IPS-18c (cell line): ENCODE results near the gene B3GALNT2.
A peak's percentile ranks its signal among the peaks of the same experiment; 100 is the strongest.
"Not testable (repeated sequence)": the region's sequence is repeated elsewhere in the genome, so short reads cannot be mapped to it uniquely, and the experiment has no call there.

Experiments
- H3K4me3 ChIP-seq: 2 replicates; pipeline ENCODE4 v1.7.0; 2013; ENCODE audit warnings: low read depth, mild to moderate bottlenecking, low read length, moderate library complexity; ENCODE audit not compliant: insufficient read depth
- H3K9me3 ChIP-seq: one replicate; pipeline ENCODE4 v1.6.1; 2013; ENCODE audit warnings: mild to moderate bottlenecking, low read length, moderate library complexity; ENCODE audit not compliant: control insufficient read depth, insufficient read depth

Gene B3GALNT2

DNA sequence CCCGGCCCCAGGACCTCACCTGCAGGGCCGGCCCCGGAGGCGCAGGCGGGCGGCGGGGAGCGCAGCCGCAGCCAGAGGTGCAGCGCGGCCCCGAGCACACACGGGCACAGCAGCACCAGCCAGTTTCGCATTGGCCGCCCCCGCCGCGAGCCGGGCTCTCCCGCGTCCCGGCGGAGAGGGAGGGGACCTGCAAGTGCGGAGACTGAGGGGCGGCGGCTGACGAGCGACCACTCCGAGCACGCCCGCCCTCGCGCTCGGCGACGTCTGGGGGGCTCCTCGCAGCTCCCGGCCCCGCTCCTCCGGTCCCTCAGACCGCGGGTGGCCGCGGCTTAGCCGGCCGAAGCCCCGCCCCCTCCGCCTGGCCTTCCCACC lies at the start of gene B3GALNT2:
B3GALNT2 (minus strand) TSS at position 331 of the 372 bp plus-strand sequence; CDS start at position 131, 200 bp downstream.
- Histone ChIP-seq H3K4me3 (peak within 1 kb of the TSS; percentile 93), H3K9me3 (peaks cover 2% of the 10 kb centered on the region)

DNA sequence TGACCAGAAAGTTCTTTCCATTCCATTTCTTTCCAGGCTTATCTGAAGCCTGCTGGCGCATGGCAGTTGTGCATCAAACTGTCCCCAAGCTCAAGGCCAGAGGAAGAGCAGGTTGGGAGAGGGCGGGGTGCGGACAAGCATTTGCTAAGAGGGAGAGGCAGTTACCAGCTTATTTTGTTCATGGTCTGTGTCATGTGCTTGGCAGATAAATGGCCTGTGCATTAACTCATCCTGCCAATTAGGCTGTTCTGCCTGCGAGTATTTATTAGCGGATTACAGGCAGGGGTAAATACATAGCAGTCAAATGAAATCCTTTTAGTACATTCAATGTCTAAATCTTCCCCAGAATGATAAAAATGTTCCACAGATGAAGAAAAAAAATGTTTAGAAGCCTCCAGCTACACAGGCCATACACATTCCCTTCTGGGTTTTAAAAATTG lies 48.9 kb upstream of the B3GALNT2 start:
- no peaks in the 10 kb centered on the region for H3K9me3 ChIP-seq

GRCh38 chr1:235552146-235552716 lies 48.0 kb upstream of the B3GALNT2 start:
- Histone ChIP-seq H3K4me3 (no peak overlapping the region), H3K9me3 (no peaks in the 10 kb centered on the region)

More for the DNA sequence above, 48.9 kb upstream of the B3GALNT2 start:
- no peak overlapping the region for H3K4me3 ChIP-seq

DNA sequence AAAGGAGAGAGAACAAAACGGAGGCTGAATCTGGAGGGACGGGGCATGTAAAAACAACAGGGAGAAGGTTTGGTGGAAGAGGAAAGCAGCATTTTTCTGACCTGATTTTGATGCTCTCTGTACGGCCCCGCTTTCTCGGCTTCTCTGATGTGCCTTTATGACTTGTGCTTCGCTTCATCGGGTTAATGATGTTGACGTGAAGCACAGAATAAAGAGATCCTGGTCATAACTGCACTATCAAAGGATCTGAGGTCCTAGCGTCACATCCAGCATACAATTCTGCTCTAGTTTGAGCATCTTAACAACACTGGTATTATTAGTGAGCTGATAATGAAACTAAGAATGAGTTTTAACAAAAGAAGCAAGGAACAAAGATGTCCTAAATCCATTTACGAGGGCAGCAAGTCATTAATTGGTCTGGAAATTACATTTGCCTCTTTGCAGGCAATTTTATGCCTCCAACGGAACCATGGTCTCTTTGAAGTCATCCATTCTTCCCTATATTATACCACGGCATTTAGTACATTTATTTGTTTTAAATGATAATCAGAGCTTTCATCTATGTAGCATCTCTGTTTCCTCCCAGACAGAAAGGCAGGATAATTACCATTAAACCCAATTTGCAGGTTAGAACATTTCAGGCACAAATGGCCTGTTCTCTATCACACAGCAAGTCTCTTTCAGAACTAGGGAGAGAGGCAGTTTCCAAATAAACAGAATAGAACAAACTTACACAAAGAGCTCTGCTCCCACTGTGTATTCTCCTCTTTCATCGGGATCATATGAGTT lies 45.3 kb upstream of the B3GALNT2 start:
- no peak overlapping the region for H3K4me3 ChIP-seq
- no peaks in the 10 kb centered on the region for H3K9me3 ChIP-seq

DNA sequence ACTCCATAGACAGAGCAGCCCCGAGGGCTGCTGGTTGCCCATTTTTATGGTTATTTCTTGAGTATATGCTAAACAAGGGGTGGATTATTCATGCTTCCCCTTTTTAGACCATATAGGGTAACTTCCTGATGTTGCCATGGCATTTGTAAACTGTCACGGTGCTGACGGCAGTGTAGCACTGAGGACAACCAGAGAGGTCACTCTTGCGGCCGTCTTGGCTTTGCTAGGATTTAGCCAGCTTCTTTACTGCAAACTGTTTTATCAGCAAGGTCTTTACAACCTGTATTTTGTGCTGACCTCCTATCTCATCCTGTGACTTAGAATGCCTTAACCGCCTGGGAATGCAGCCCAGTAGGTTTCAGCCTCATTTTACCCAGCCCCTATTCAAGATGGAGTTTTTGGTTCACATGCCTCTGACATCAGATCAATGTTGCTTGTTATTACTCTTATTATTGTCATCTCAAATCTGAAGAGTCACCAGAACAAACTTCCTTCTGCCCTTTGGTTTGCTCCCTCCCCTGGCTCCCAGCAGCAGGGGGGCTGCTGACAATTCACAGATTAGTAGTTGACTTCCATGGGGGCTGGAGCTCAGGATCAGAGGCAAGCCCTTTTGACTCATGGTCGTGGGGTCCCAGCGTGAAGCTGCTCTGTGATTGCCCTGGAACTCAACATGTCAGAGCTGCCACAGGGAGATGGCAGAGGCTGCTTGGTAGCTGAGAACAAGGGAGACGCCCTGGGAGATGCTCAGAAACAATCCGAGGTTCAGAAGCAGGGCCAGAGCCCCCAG lies 42.3 kb upstream of the B3GALNT2 start:
- H3K9me3 ChIP-seq, H3K4me3 ChIP-seq: not testable (repeated sequence)

DNA sequence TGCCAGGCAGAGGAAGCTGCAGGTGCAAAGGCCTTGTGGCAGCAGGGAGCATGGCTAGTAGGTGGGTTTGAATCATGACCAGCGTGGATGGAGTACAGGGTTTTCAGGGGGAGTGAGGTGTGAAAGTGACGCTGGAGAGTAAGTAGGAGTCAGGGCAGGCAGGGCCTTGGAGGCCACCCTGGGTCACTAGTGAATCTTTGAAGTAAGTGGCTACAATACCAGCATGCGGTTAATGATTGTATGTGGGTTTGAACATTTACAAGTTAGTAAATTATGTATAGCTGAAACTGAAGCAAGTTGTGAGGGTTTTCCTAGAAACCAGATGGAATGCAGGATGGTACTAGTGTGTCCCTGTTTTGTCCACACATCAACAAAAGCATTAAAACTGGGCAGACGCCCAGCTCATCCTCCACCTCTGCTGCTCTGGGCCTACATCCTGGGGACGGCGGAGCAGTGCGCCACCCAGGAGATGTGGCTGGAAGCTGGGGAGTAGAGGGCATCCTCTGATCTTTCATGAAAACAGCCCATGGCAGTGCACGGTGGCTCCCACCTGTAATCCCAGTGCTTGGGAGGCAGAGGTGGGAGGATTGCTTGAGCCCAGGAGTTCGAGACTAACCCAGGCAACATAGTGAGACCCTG lies 41.2 kb upstream of the B3GALNT2 start:
- Histone ChIP-seq H3K9me3 (no peaks in the 10 kb centered on the region), H3K4me3 (no peak overlapping the region)

DNA sequence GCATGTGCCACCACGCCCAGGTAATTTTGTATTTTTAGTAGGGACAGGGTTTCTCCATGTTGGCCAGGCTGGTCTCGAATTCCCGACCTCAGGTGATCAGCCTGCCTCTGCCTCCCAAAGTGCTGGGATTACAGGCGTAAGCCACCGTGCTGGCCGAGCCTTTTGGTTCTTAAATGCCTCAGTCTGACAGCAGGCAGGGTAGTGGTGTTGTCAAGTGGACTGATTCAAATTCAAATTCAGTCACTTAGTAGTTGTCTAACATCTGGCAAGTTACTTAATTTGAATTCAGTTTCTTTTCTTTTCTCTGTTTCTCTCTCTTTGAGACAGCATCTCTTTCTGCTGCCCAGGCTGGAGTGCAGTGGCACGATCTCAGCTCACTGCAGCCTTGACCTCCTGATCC lies 38.6 kb upstream of the B3GALNT2 start:
- H3K4me3 ChIP-seq, H3K9me3 ChIP-seq: not testable (repeated sequence)

- no peaks in the 10 kb centered on the region for H3K9me3 ChIP-seq
These were observed 29.4 kb upstream of the B3GALNT2 start for GRCh38 chr1:235533476-235534168.

DNA sequence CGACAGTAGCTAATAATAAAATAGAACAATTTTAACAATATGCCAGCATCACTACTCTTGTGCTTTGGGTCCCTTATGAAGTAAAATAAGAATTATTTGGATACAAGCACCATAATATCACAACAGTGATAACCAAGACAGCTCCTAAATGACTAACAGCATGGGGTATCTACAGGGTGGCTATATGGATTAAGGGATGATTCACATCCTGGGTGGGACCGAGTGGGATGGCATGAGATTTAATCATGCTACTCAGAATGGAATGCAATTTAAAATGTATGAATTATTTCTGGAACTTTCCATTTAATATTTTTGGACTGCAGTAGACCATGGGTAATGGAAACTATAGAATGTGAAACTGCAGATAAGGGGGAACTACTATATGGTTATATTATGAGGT lies 28.1 kb upstream of the B3GALNT2 start:
- Histone ChIP-seq H3K4me3 (no peak overlapping the region), H3K9me3 (no peaks in the 10 kb centered on the region)

More at GRCh38 chr1:235533476-235534168, 29.4 kb upstream of the B3GALNT2 start:
- no peak overlapping the region for H3K4me3 ChIP-seq

DNA sequence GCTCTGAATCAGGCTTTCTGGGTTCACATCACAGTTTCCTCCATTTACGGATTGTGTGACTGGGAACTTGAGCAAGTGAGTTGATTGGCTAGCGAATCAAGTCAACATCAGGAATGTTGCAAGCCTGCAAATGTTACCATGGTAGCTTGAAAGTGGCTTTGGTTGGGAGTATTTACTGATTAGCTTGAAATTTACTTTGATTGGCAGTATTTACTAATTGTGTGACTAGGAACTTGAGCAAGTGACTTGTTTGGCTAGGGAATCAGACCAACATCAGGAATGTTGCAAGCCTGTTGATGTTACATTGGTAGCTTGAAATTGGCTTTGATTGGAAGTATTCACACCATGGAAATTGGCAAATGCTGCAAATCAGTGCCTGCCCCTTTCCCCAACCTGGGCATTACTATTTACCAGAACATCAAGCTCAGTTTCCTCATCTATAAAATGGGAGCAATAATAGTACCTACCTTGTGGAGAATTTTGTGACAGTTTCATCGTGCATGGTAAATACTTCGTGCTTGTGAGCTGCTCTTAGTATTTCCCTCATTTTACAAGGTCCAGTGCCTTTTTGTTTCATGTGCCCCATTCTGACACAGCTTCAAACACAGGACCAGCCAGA lies 23.1 kb upstream of the B3GALNT2 start:
- H3K9me3 ChIP-seq: no peaks in the 10 kb centered on the region
- no peak overlapping the region for H3K4me3 ChIP-seq

DNA sequence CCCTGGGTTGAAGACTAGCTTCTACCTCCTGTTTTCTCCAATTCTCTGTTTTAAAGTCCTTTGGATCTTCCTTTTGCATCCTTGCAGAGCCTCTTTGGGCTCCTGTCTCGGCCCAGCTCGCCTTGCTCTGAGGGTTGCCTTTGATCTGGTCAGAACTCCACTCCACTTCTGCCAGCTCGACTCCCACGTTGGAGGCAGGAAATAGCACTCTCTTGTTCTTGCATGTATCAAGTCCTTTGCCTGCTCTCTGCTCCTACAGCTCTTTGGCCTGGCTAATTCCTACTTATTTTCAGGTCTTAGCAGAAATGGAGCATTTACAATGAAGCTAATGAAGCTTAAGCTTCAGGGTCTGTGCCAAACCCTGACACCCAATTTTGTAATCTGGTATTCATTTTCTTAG lies 21.1 kb upstream of the B3GALNT2 start:
- H3K4me3 ChIP-seq: no peak overlapping the region

DNA sequence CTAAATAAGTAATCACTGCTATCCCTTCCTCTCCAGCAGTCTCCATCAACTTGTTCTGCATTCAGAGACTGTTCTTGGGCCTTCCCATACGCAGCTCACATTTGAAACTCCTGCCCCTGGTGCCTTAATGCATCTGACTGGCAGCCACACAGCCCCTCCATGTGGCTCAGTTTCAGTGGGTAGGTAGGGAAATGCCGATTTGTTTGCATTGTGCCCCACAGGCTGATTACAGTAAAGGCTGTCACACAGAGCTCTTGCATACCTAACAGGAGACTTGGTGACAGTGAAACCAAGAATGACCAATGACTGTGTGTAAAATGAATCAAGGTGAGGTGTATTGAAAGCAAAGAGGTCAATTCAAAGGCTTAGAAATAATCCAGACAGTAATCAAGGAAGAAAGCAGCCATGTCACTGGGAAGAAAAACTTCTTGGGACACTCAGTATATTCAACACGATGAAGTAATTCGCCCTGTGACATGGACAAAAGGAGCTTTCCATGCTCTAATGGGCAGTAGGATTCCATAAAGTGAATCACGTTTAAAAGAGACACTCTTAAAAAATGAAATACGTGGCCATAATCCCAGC lies 12.7 kb upstream of the B3GALNT2 start:
- Histone ChIP-seq H3K4me3 (no peak overlapping the region), H3K9me3 (peaks cover 2% of the 10 kb centered on the region)

More for the DNA sequence above, 21.1 kb upstream of the B3GALNT2 start:
- no peaks in the 10 kb centered on the region for H3K9me3 ChIP-seq

- Histone ChIP-seq H3K4me3 (no peak overlapping the region), H3K9me3 (peaks cover 2% of the 10 kb centered on the region)
These were observed 11.7 kb upstream of the B3GALNT2 start for GRCh38 chr1:235515844-235516512.

GRCh38 chr1:235513495-235514366 lies 9.5 kb upstream of the B3GALNT2 start:
- H3K4me3 ChIP-seq: no peak overlapping the region
- no peaks in the 10 kb centered on the region for H3K9me3 ChIP-seq
